ENCODE measurements around the gene FGD6.

- TF ChIP-seq MYC (IDR thresholded peaks at IDR 0.05; ENCODE audit: borderline replicate concordance, low read length) (no peak), CTCF (IDR thresholded peaks at IDR 0.05) (no peak), HES2 (IDR thresholded peaks at IDR 0.05) (no peak), POLR2A (IDR thresholded peaks at IDR 0.05; ENCODE audit: low read length) (no peak), RFX5 (IDR thresholded peaks at IDR 0.05) (no peak), ZSCAN20 (CRISPR knock-in tag; IDR thresholded peaks at IDR 0.05) (no peak), SREBF2 (IDR thresholded peaks at IDR 0.05) (no peak), MAFK (IDR thresholded peaks at IDR 0.05; ENCODE audit: partially characterized antibody) (peak; percentile 57), PHF8 (IDR thresholded peaks at IDR 0.05; ENCODE audit: borderline replicate concordance, low read depth) (no peak), JUN (IDR thresholded peaks at IDR 0.05) (no peak), ZNF302 (CRISPR knock-in tag; IDR thresholded peaks at IDR 0.05) (no peak)
- TF ChIP-seq, protein P1, sequence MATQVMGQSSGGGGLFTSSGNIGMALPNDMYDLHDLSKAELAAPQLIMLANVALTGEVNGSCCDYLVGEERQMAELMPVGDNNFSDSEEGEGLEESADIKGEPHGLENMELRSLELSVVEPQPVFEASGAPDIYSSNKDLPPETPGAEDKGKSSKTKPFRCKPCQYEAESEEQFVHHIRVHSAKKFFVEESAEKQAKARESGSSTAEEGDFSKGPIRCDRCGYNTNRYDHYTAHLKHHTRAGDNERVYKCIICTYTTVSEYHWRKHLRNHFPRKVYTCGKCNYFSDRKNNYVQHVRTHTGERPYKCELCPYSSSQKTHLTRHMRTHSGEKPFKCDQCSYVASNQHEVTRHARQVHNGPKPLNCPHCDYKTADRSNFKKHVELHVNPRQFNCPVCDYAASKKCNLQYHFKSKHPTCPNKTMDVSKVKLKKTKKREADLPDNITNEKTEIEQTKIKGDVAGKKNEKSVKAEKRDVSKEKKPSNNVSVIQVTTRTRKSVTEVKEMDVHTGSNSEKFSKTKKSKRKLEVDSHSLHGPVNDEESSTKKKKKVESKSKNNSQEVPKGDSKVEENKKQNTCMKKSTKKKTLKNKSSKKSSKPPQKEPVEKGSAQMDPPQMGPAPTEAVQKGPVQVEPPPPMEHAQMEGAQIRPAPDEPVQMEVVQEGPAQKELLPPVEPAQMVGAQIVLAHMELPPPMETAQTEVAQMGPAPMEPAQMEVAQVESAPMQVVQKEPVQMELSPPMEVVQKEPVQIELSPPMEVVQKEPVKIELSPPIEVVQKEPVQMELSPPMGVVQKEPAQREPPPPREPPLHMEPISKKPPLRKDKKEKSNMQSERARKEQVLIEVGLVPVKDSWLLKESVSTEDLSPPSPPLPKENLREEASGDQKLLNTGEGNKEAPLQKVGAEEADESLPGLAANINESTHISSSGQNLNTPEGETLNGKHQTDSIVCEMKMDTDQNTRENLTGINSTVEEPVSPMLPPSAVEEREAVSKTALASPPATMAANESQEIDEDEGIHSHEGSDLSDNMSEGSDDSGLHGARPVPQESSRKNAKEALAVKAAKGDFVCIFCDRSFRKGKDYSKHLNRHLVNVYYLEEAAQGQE (IDR thresholded peaks at IDR 0.05) = no peak
These were observed 102.4 kb downstream of the FGD6 start for GRCh38 chr12:95114766-95115405.
